ENCODE results near the gene AIPL1.

- TF ChIP-seq CTCF (conservative IDR thresholded peaks at IDR 0.05; ENCODE audit: low read length) = no peak
- no peak for TF ChIP-seq EZH2phosphoT487 (IDR thresholded peaks at IDR 0.05; ENCODE audit: borderline replicate concordance, low read depth, low read length)
Measured at GRCh38 chr17:6472517-6472916, 37.6 kb upstream of the AIPL1 start.
